GM12892 (cell line): ENCODE results near the gene CD300LD.
"Not testable (repeated sequence)": the region's sequence is repeated elsewhere in the genome, so short reads cannot be mapped to it uniquely, and the experiment has no call there.

Experiments
- POLR2A ChIP-seq: IDR thresholded peaks from 2 replicates; pipeline ENCODE4 v1.6.1; 2011; ENCODE audit warnings: low read depth, low read length, control low read depth
- POLR2AphosphoS5 ChIP-seq: IDR thresholded peaks from 2 replicates; pipeline ENCODE4 v1.6.1; 2011; ENCODE audit warnings: low read depth, low read length, control low read depth

- not testable (repeated sequence) for TF ChIP-seq POLR2A, POLR2AphosphoS5
Observed at GRCh38 chr17:74558402-74558801, 33.7 kb downstream of the CD300LD start.
